Measurements from ENCODE around the gene ZSCAN22.

DNA sequence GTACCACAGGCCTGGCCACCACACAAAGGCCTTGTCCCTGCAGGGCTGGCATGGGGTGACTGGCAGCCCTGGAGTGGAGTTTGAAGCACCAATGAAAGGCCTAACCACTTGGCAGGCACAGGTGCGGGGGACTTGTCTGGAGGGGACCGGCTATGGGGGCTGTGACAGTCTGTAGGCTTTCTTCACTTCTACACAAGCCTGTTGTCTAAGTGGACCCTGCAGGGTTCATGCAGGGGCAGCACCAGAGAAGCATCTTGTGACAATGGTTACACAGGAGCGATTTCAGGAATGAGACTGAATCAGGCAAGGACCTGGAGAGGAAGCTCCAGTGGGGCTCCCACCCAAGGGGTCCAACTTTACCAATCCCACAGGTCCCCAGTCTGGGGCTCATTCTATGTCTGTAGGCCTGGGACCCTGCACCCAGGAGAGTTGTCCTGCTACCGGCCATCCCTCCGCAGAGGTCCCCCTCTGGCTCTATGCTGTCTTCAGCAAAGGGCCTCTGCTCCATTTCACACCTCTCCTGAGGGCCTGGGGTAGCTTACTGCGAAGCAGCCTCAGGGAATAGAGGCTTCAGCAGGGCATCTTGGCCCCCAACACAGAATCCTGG, 56.3 kb downstream of the ZSCAN22 start:
- TF ChIP-seq MAX (IDR thresholded peaks at IDR 0.05; ENCODE audit: insufficient read depth, insufficient read length) (no peak), POLR2A (IDR thresholded peaks at IDR 0.05; ENCODE audit: low read depth, low read length) (no peak), CTCF (IDR thresholded peaks at IDR 0.05; ENCODE audit: extremely low read depth in 1 of 2, insufficient read depth in 1 of 2, low read depth in 1 of 2, low read length in 2 of 2) (no peak), EZH2 (IDR thresholded peaks at IDR 0.05; ENCODE audit: borderline replicate concordance, low read depth, low read length, severe bottlenecking) (no peak), MYC (IDR thresholded peaks at IDR 0.05; ENCODE audit: low read depth, low read length) (no peak), POLR2AphosphoS5 (IDR thresholded peaks at IDR 0.05; ENCODE audit: insufficient read depth, low read depth, low read length) (no peak), GATA2 (IDR thresholded peaks at IDR 0.05; ENCODE audit: insufficient read depth, insufficient read length, low read depth, low read length) (no peak), FOS (IDR thresholded peaks at IDR 0.05; ENCODE audit: borderline replicate concordance, insufficient read depth, low read length) (no peak), JUN (IDR thresholded peaks at IDR 0.05; ENCODE audit: borderline replicate concordance, insufficient read depth, insufficient read length, low read depth) (no peak)
